Measurements from ENCODE around the gene PCCA. TPM values are rescaled to one million over a fixed set of nuclear protein-coding genes. Genes with fewer than 3 reads are reported as not detected.

PCCA gene
- total and polyA plus RNA-seq, 8 donors, result 31.4 to 140 (median 77.0) TPM

GRCh38 chr13:100130930-100131511 lies 42.1 kb downstream of the PCCA start:
- no peak for TF ChIP-seq EP300 (IDR thresholded peaks at IDR 0.05)
- no peak for TF ChIP-seq CTCF (IDR thresholded peaks at IDR 0.05)
- no peak for TF ChIP-seq POLR2AphosphoS5 (IDR thresholded peaks at IDR 0.05)
- TF ChIP-seq POLR2A (IDR thresholded peaks at IDR 0.05), result no peak
- no peak for DNase-seq

GRCh38 chr13:100131863-100132574 lies 43.1 kb downstream of the PCCA start:
- no peak overlapping the region for H3K4me3 ChIP-seq
- peak in 1 of 2 donors; percentile 7 for DNase-seq
- H3K27ac ChIP-seq, result no peak overlapping the region
- H3K27me3 ChIP-seq, result no peaks in the 10 kb centered on the region
- WGBS, 5 donors, result 62 to 81% (median 73%) methylated on average over 3 of the region's 3 CpGs
- no peaks in the 10 kb centered on the region for H3K36me3 ChIP-seq
- intact Hi-C loops (cut with DNase I; ENCODE audit: low total_unique reads), result no loop called here
- TF ChIP-seq EP300 (IDR thresholded peaks at IDR 0.05) (no peak), POLR2A (IDR thresholded peaks at IDR 0.05) (no peak), CTCF (IDR thresholded peaks at IDR 0.05) (no peak), POLR2AphosphoS5 (IDR thresholded peaks at IDR 0.05) (peak in 1 of 3 donors; percentile 9)
- H3K4me1 ChIP-seq, result peaks cover 0 to 24% (median 9%) of the 10 kb centered on the region in 4 donors
- H3K9me3 ChIP-seq, result no peaks in the 10 kb centered on the region

More at GRCh38 chr13:100130930-100131511, 42.1 kb downstream of the PCCA start:
- H3K27me3 ChIP-seq, result no peaks in the 10 kb centered on the region
- no peaks in the 10 kb centered on the region for H3K36me3 ChIP-seq
- H3K4me1 ChIP-seq, result peaks cover 0 to 27% (median 13%) of the 10 kb centered on the region in 4 donors
- H3K9me3 ChIP-seq, result no peaks in the 10 kb centered on the region
- no peak overlapping the region for H3K4me3 ChIP-seq
- 82 to 90% (median 89%) methylated on average over 5 to 6 of the region's 6 CpGs for WGBS, 5 donors
- no peak overlapping the region for H3K27ac ChIP-seq
- intact Hi-C loops (cut with DNase I; ENCODE audit: low total_unique reads), result no loop called here

- no peak for DNase-seq
- intact Hi-C loops (cut with DNase I; ENCODE audit: low total_unique reads), result no loop called here
- Histone ChIP-seq H3K4me3 (no peak overlapping the region), H3K9me3 (no peaks in the 10 kb centered on the region), H3K27me3 (no peaks in the 10 kb centered on the region), H3K27ac (no peak overlapping the region), H3K4me1 (no peaks in the 10 kb centered on the region), H3K36me3 (no peaks in the 10 kb centered on the region)
- TF ChIP-seq CTCF (IDR thresholded peaks at IDR 0.05), result no peak
- no peak for TF ChIP-seq POLR2AphosphoS5 (IDR thresholded peaks at IDR 0.05)
- TF ChIP-seq POLR2A (IDR thresholded peaks at IDR 0.05), result no peak
- TF ChIP-seq EP300 (IDR thresholded peaks at IDR 0.05), result no peak
- WGBS, 5 donors, result 84 to 97% (median 95%) methylated on average over 1 of the region's 1 CpG
Observed at GRCh38 chr13:100138859-100139491, 50.1 kb downstream of the PCCA start.

GRCh38 chr13:100139817-100140216 lies 50.9 kb downstream of the PCCA start:
- no peak overlapping the region for H3K27ac ChIP-seq
- DNase-seq, result no peak
- WGBS, 5 donors, result 91 to 97% (median 96%) methylated on average over 1 of the region's 1 CpG
- H3K9me3 ChIP-seq, result no peaks in the 10 kb centered on the region
- no peak for TF ChIP-seq POLR2A (IDR thresholded peaks at IDR 0.05)
- TF ChIP-seq EP300 (IDR thresholded peaks at IDR 0.05), result no peak
- no peak for TF ChIP-seq CTCF (IDR thresholded peaks at IDR 0.05)
- TF ChIP-seq POLR2AphosphoS5 (IDR thresholded peaks at IDR 0.05), result no peak
- H3K4me3 ChIP-seq, result no peak overlapping the region
- peaks cover 0 to 4% (median 2%) of the 10 kb centered on the region in 4 donors for H3K36me3 ChIP-seq
- H3K4me1 ChIP-seq, result no peaks in the 10 kb centered on the region
- intact Hi-C loops (cut with DNase I; ENCODE audit: low total_unique reads), result no loop called here
- H3K27me3 ChIP-seq, result no peaks in the 10 kb centered on the region
